DOHH2 (cell line): ENCODE results near the gene SCN1B.

Experiments used
- H3F3A ChIP-seq: fragments of 200-600 bp; sonication (generic), shearing (Covaris generic); 2 replicates; pipeline ENCODE4 v1.6.0; 2016; ENCODE audit warnings: antibody characterized with exemption, mild to moderate bottlenecking; ENCODE audit not compliant: control insufficient read depth, insufficient read depth
- H3K27ac ChIP-seq: fragments of 200-600 bp; sonication (generic); 2 replicates; pipeline ENCODE4 v1.5.1; 2014; ENCODE audit warnings: low read depth, mild to moderate bottlenecking, low read length, moderate library complexity
- H3K27me3 ChIP-seq: fragments of 200-600 bp; sonication (generic); 2 replicates; pipeline ENCODE4 v1.6.1; 2014; ENCODE audit warnings: mild to moderate bottlenecking, low read length, mixed read lengths; ENCODE audit not compliant: control insufficient read depth
- H3K36me3 ChIP-seq: fragments of 200-600 bp; sonication (generic); 2 replicates; pipeline ENCODE4 v1.6.1; 2014; ENCODE audit warnings: mild to moderate bottlenecking, low read length, moderate library complexity, mixed read lengths; ENCODE audit not compliant: control insufficient read depth
- H3K4me1 ChIP-seq: fragments of 200-600 bp; sonication (generic); 2 replicates; pipeline ENCODE4 v1.6.1; 2014; ENCODE audit warnings: mild to moderate bottlenecking, low read length, mixed read lengths; ENCODE audit not compliant: control insufficient read depth
- H3K4me2 ChIP-seq: fragments of 200-600 bp; sonication (generic); 2 replicates; pipeline ENCODE4 v1.6.0; 2014; ENCODE audit warnings: mild to moderate bottlenecking, low read length, moderate library complexity
- H3K4me3 ChIP-seq: fragments of 200-600 bp; sonication (generic); 2 replicates; pipeline ENCODE4 v1.5.1; 2014; ENCODE audit warnings: mild to moderate bottlenecking, low read length, mixed read lengths
- H3K79me2 ChIP-seq: fragments of 200-600 bp; sonication (generic); 2 replicates; pipeline ENCODE4 v1.6.1; 2014; ENCODE audit warnings: mild to moderate bottlenecking, low read length, mixed read lengths; ENCODE audit not compliant: control insufficient read depth
- H3K9me2 ChIP-seq: fragments of 200-600 bp; sonication (generic); replicated peaks from 2 replicates; pipeline ENCODE4 v1.6.1; 2014; ENCODE audit warnings: mild to moderate bottlenecking, low read length, mixed read lengths; ENCODE audit not compliant: control insufficient read depth
- H3K9me3 ChIP-seq: fragments of 200-600 bp; sonication (generic); 2 replicates; pipeline ENCODE4 v1.6.1; 2014; ENCODE audit warnings: antibody characterized with exemption, low read length, mixed read lengths; ENCODE audit not compliant: control insufficient read depth, insufficient read depth
- H4K20me1 ChIP-seq: fragments of 200-600 bp; sonication (generic); 2 replicates; pipeline ENCODE4 v1.6.0; 2014; ENCODE audit warnings: low read depth, mild to moderate bottlenecking, antibody characterized with exemption, low read length, moderate library complexity; ENCODE audit not compliant: control insufficient read depth, insufficient read depth
- EZH2phosphoT487 ChIP-seq: fragments of 200-600 bp; sonication (generic); IDR thresholded peaks from 2 replicates; pipeline ENCODE4 v1.6.1; 2017; ENCODE audit warnings: borderline replicate concordance, mild to moderate bottlenecking, antibody characterized with exemption, low read length, moderate library complexity, mixed read lengths
- TF ChIP-seq, protein P1 (sequence below): fragments of 200-600 bp; sonication (generic); IDR thresholded peaks from one replicate; pipeline ENCODE4 v1.5.1; 2014; ENCODE audit warnings: antibody characterized with exemption, mild to moderate bottlenecking, low read depth, low read length; ENCODE audit not compliant: poor library complexity, severe bottlenecking

SCN1B gene

DNA sequence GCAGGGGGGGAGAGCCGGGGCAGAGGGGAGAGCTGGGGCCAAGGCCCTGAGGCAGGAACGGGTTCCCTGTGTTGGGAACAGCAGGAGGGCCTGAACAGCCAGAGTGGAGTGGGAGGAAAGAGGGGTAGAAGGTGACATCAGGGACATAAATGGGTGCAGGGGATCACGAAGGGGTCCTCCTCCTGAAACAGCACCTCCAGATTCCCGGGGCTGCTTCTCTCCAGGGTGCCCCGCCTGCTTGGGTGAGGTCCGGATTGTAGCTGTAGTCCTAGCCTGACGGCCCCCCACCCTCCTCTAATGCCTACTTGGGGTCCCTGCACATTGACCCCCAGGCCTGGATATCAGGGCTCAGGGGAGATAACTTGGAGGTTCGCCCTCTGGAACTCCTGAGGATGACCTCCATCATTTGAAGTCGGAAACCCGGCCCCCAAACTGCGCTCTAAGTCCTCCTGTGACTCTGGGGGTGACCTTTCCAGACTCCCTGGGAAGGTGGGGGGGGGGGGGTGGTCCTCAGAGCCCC is 473 bp upstream of the SCN1B start:
- no peak overlapping the region for H3K4me3 ChIP-seq
- no peaks in the 10 kb centered on the region for H3K9me2 ChIP-seq
- TF ChIP-seq EZH2phosphoT487: peak; percentile 73; the same call in 1 of the 2 replicates
- TF ChIP-seq, protein P1, sequence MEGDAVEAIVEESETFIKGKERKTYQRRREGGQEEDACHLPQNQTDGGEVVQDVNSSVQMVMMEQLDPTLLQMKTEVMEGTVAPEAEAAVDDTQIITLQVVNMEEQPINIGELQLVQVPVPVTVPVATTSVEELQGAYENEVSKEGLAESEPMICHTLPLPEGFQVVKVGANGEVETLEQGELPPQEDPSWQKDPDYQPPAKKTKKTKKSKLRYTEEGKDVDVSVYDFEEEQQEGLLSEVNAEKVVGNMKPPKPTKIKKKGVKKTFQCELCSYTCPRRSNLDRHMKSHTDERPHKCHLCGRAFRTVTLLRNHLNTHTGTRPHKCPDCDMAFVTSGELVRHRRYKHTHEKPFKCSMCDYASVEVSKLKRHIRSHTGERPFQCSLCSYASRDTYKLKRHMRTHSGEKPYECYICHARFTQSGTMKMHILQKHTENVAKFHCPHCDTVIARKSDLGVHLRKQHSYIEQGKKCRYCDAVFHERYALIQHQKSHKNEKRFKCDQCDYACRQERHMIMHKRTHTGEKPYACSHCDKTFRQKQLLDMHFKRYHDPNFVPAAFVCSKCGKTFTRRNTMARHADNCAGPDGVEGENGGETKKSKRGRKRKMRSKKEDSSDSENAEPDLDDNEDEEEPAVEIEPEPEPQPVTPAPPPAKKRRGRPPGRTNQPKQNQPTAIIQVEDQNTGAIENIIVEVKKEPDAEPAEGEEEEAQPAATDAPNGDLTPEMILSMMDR: no peak

GRCh38 chr19:35031072-35031881 is 1.0 kb downstream of the SCN1B start:
- peaks cover 3% of the 10 kb centered on the region; the same call in 1 of the 2 replicates for H3K4me1 ChIP-seq
- H3K27ac ChIP-seq: no peak overlapping the region
- TF ChIP-seq, protein P1: no peak
- 0 out of 2 replicates have a peak, but pooled peaks have one; percentile 92 for TF ChIP-seq EZH2phosphoT487
- no peaks in the 10 kb centered on the region for H3K9me2 ChIP-seq
- H3K9me3 ChIP-seq: no peaks in the 10 kb centered on the region
- H3K4me3 ChIP-seq: no peak overlapping the region
- H3K27me3 ChIP-seq: peaks cover 28% of the 10 kb centered on the region
- peaks cover 21% of the 10 kb centered on the region for H3K36me3 ChIP-seq
- no peak overlapping the region for H3K4me2 ChIP-seq
- 0 out of 2 replicates have a peak, but pooled peaks cover 3% of the 10 kb centered on the region for H3F3A ChIP-seq
- H3K79me2 ChIP-seq: no peaks in the 10 kb centered on the region
- 0 out of 2 replicates have a peak, but pooled peaks cover 3% of the 10 kb centered on the region for H4K20me1 ChIP-seq

More for the DNA sequence above, 473 bp upstream of the SCN1B start:
- Histone ChIP-seq H3K36me3 (peaks cover 35% of the 10 kb centered on the region), H3K4me1 (peaks cover 3% of the 10 kb centered on the region; the same call in 1 of the 2 replicates), H4K20me1 (0 out of 2 replicates have a peak, but pooled peaks cover 3% of the 10 kb centered on the region), H3K79me2 (no peaks in the 10 kb centered on the region), H3K9me3 (no peaks in the 10 kb centered on the region), H3K27ac (no peak overlapping the region), H3F3A (0 out of 2 replicates have a peak, but pooled peaks cover 3% of the 10 kb centered on the region), H3K27me3 (peaks cover 28% of the 10 kb centered on the region), H3K4me2 (peak overlapping the region; percentile 36; the same call in 1 of the 2 replicates)

DNA sequence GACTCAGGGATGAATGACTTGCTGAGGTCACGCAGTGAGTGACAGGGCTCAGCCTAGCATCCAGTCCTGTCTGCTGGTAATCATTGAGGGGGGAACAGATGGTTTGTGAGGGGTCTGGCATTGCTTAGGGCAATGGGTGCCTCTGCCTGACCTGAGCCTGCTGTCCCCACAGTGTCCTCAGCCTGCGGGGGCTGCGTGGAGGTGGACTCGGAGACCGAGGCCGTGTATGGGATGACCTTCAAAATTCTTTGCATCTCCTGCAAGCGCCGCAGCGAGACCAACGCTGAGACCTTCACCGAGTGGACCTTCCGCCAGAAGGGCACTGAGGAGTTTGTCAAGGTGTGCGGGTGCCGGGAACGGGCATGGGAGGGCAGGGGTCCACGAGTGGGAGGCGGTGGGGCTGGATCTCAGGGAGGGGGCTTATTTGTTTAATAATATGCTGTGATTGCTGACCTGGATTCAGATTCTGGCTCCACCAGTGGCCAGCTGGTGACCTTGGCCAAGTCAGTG is 2.1 kb downstream of the SCN1B start:
- no peaks in the 10 kb centered on the region for H3K9me3 ChIP-seq
- no peaks in the 10 kb centered on the region for H3K9me2 ChIP-seq
- H3K4me2 ChIP-seq: no peak overlapping the region
- no peak overlapping the region for H3K27ac ChIP-seq
- peaks cover 10% of the 10 kb centered on the region for H3K36me3 ChIP-seq
- H4K20me1 ChIP-seq: 0 out of 2 replicates have a peak, but pooled peaks cover 3% of the 10 kb centered on the region
- peaks cover 28% of the 10 kb centered on the region for H3K27me3 ChIP-seq
- no peaks in the 10 kb centered on the region for H3K79me2 ChIP-seq
- H3K4me3 ChIP-seq: no peak overlapping the region
- 0 out of 2 replicates have a peak, but pooled peaks cover 3% of the 10 kb centered on the region for H3F3A ChIP-seq
- peaks cover 3% of the 10 kb centered on the region; the same call in 1 of the 2 replicates for H3K4me1 ChIP-seq
- TF ChIP-seq EZH2phosphoT487: no peak
- TF ChIP-seq, protein P1: no peak
